H1 (cell line): ENCODE measurements around the gene ZBTB49. TPM values are rescaled to one million over a fixed set of nuclear protein-coding genes. Genes with fewer than 3 reads are reported as not detected.

ENCODE experiments used
- KDM5A ChIP-seq: fragments of 200-600 bp; IDR thresholded peaks from 2 replicates; pipeline ENCODE4 v1.7.1; 2012; ENCODE audit warnings: mild to moderate bottlenecking, low read length, inconsistent platforms, mixed read lengths
- NANOG ChIP-seq: IDR thresholded peaks from 2 replicates; pipeline ENCODE4 v1.6.1; 2011; ENCODE audit warnings: low read length, low read depth, mild to moderate bottlenecking, inconsistent platforms; ENCODE audit not compliant: insufficient read depth, poor library complexity, severe bottlenecking
- polyA plus RNA-seq, 7 experiments: library from polyadenylated mRNA; depleted of rRNA in 3 of 7; stranded (reverse) in 5 of 7; unstranded in 2 of 7; fragments of >200 nt in 5 of 7; fragments of 200-250 nt in 2 of 7; gene quantifications; 1 replicate in 5 of 7; 2 replicates in 1 of 7; 4 replicates in 1 of 7; pipeline versions ENCODE4 v1.2.1 to v1.2.3, GENCODE V29; 2011 to 2013; ENCODE audit warnings: missing spikeins in 2 of 7, mixed read lengths in 2 of 7
- total RNA-seq: library from RNA; stranded (reverse); fragmentation: NEBNext Ultra II Directional; extraction: Animal tissue kit (Norgen Biotek cat#: 25700); gene quantifications from 2 replicates; pipeline ENCODE4 v1.2.1, GENCODE V29; 2021

ZBTB49 gene
- total and polyA plus RNA-seq, 2 of the 8 experiments (the other 6 are each of a cell fraction or from before 2014, with no cell fraction given) = 4.2 to 6.8 TPM

DNA sequence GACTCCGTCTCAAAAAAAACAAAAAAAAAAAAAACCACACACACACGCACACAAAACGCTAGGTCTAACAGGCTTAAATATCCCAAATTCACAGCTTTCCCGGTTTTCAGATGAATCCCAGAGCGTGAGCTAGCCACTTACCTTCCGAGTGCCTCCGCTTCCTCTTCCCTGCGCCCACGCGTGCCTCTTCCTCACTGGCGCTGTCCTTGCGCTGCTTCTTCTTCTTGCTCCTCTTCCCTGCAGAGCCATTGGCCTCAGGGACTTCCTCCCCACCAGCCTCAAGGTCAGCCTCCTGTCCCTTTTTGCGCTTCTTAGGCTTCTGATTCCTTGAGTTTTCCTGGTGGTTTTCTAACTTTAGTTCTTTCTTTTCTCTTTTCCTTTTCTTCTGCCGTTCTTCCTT is 15.8 kb upstream of the ZBTB49 start (continued):
- TF ChIP-seq KDM5A = no peak
- no peak for TF ChIP-seq NANOG
- TF ChIP-seq, all 59 proteins: peak for 0
